HG02973 (cell line): ENCODE results near the gene FBF1.
"Not testable (repeated sequence)": the region's sequence is repeated elsewhere in the genome, so short reads cannot be mapped to it uniquely, and the experiment has no call there.

Experiments
- ATAC-seq: cut with Tn5 transposase; IDR thresholded peaks from one replicate; pipeline ENCODE4 v1.9.1; 2021; ENCODE audit warnings: moderate library complexity; ENCODE audit not compliant: unreplicated experiment

Gene FBF1, protein sequence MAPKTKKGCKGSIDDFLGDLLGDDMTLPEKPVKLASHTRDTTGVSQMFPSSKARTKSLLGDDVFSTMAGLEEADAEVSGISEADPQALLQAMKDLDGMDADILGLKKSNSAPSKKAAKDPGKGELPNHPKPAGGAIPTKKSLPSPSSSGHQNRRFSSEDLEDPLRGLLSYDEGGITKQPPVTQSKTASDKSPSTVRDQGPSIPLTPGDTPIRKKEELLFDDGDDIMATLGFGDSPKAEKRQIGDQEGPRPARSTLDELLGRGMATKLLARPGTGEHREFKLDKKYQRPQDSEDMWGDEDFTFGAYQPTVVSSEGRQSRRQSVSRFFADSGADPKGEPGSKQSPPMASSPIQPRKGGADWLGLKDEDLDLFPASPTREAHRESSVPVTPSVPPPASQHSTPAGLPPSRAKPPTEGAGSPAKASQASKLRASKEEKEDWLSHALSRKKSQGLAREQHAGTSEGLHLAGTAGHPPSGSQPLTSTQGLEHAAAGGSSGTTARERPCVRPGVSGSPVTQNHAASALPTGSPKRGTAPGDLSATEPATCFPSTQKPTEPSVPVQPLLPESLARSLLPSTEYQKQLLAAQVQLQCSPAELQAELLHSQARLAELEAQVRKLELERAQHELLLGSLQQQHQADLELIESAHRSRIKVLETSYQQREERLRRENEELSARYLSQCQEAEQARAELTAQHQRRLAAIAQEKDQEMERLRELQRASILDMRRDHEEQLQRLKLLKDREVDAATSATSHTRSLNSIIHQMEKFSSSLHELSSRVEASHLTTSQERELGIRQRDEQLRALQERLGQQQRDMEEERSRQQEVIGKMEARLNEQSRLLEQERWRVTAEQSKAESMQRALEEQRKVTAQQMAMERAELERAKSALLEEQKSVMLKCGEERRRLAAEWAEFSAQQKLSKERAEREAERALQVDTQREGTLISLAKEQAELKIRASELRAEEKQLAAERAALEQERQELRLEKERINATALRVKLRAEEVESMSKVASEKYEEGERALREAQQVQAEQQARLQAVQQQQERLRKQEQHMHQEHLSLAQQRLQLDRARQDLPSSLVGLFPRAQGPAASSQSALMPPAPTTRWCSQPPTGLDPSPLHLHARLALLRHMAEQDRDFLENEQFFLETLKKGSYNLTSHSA

DNA sequence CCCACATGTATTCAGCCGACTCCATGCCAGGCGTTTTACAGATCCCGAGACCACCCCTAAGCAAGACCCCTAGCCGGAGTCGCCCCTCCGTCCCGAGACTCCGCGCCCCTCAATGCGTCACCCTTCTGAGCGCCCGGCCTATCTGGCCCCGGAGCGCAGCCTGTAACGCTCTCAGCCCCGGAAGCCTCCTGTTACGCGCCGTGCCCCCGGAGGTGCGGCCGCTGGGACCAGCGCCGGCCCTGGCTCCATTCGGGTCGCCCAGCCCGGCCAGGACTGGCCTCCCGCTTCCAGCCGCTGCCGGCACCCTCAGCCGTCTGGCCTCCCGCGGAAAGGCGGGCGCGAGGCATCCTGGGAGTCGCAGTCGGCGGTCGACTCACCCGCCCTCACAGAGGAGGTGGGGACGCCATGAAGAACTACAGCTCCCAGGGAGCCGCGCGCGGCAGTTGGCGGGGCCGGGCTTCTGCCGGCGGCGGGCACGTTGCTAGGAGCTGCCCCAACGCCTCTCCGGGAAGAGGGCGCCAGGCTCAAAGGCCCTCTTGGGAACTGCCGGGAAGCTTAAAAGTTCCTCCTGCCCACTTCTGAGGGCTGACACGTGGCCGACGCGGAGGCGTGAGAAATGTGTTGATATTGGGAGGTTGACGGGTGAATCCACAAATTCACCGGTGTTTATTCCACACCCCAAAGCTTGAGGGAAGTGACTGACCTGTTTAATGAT, at the start of gene FBF1:
Gene FBF1, minus strand, starts transcription at position 316 of the 715 bp plus-strand sequence. CDS start 2,893 bp downstream, outside the sequence.
- ATAC-seq: peak; percentile 86

DNA sequence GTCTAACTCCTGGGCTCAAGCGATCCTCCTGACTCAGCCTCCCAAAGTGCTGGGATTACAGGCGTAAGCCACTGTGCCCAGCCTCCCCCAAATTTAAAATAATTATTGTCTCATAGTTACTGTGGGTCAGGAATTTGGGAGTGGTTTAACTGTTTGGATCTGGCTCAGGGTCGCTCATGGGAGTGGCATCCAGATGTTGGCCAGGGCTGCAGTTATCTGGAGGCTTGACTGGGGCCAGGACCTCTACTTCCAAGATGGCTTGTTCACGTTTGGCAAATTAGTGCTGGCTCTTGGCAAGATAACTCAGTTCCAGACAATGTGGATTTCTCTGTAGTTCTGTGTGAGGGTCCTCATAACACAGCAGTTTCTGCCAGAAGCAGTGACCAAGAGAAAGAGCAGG, 46.2 kb upstream of the FBF1 start:
- no peak for ATAC-seq

DNA sequence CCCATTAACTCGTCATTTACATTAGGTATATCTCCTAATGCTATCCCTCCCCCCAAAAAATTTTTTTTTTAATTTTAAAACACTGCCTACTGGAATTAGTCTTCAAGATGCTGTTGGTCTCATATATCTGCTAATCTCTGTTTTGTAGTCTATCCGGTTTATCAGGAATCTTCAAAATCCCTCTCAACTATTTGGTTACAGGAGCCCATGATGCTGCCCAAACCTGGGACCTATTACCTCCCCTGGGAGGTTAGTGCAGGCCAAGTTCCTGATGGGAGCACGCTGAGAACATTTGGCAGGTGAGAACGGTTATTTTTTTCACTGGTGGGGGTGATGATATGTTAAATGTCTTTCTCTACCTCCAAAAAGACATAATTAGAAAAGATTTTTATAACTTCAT, 45.1 kb upstream of the FBF1 start:
- ATAC-seq: no peak

DNA sequence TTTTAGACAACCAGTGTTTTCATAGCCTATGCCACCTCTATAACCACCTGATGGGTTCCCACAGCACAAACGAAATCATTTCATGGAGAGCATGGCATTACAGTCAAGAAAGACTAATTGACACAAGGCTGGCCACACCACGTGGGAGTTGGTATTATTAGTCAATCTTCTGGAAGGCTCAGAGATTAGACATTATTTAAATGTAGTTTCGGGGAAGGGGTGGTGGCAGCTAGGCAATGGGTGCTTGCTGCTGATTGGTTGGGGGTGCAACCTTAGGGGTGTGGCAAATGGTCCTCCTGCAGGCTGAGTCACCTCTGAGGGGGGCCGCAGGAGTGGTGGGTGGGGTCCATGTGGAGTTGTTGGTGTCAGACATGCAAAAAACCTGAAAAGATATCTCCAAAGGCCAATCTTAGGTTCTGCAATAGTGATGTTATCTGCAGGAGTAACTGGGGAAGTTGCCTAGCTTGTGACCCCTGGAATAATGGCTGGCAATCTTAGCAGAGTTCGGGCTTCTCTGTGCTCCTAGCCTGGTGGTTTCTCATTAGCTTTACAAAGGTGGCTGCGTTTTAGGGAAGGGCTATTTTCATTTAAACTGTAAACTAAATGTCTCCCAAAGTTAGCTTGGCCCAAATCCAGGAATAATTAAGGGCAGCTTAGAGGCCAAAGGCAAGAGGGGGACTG, 42.8 kb upstream of the FBF1 start:
- no peak for ATAC-seq

DNA sequence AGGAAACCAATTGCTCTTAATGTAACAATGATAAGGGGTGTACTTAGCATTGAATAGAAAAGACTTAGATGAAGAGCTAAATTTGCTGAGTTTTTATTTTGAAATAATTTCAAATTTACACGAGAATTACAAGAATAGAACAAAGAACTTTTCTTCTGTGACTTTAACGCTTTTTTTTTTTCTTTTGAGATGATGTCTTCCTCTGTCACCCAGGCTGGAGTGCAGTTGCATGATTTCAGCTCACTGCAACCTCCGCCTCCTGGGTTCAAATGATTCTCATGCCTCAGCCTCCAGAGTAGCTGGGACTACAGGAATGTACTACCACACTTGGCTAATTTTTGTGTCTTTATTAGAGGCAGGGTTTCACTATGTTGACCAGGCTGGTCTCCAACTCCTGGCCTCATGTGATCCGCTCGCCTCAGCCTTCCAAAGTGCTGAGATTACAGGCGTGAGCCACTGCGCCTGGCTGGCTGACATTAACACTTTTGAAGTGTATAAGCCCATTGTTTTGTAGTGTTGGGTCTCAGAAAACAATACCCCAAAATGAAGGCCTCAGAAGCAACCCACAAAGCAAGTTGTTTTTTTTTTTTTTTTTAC, 40.3 kb upstream of the FBF1 start:
- no peak for ATAC-seq

DNA sequence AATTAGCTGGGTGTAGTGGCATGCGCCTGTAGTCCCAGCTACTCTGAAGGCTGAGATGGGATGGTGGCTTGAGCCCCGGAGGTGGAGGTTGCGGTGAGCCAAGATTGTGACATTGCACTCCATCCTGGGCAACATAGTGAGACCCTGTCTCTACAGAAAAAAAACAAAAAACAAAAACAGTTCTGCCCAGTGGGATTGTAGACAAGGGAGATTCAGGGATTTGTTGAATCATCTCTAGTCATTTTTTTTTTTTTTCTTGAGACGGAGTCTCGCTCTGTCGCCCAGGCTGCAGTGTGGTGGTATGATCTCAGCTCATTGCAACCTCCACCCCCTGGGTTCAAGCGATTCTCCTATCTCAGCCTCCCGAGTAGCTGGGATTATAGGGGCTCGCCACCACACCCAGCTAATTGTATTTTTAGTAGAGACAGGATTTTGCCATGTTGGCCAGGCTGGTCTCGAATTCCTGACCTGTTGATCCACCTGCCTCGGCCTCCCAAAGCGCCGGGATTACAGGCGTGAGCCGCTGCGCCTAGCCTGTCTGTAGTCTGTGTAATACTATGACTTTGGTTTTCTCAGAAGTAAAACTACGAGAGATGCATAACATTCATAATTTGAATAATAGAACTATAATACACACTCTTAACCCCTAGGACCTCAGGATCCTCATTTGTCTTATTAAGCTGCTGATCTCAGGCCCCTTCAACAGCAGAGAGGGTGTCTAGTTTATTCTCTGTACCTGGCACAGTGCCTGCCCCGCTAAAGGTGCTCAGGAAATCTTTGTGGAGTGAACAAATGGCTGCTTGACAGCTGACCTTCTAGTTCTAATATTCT, 39.6 kb upstream of the FBF1 start:
- no peak for ATAC-seq

DNA sequence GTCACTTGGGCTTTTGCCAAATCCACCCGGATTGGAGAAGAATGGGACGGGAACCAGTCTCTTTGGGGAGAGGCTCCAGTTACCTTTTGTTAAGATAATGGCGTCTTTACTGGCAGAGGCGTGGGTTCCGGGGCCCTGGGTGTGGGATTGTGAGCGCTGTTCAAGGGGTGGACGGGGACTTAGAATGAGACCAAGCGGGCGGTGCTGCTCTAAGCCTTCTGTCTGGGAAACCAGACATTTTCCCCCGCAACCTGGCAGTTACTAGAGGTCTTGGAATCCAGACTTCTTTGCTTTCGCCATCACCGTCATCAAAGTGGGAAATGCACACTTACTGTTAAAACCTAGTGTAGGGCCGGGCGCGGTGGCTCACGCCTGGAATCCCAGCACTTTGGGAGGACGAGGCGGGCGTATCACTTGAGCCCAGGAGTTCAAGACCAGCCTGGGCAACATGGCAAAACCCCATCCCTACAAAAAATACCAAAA, 38.9 kb upstream of the FBF1 start:
- no peak for ATAC-seq

DNA sequence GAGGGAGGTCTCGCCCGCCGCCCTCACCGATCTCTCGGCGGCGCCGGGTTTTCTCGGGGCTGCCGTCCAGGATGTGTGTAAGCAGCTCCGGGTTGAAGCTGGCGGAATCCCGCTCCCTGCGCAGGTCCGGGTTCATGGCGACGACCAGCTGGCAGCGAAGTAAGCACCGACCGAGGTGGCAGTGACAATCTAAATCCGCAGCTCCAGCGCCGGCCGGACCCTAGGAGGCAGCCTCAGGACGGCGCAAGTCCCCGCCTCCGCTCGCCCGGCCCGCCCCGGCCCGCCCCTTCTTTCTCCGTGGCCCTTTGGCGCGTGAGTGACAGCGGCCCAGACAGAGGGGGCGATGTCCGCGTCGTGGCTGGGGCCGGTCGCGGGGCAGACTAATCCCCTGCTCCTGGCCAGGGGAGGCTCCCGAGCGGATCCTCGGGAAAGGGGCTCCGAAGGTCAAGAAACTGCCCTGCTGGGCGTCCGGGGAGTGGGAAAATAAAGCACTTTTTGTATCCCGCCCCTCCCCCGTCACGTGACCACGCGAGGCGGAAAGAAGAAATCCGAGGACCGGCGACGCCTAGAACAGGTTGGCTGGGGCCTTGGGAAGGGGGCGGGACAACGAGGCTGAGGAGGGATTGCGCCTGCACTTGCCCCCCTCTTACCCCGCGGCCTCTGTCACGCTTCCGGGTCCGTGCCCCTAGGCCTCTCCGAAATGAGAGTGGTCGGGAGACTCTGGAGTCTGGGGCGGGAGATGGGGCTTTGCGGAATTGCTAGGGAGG, 38.3 kb upstream of the FBF1 start, which contains the start of the genes ACOX1 and TEN1:
Gene ACOX1, minus strand, starts transcription at position 229 of the 767 bp plus-strand sequence. Its CDS starts 93 bp downstream, at position 136.
Gene TEN1, plus strand, starts transcription at position 303 of the 767 bp plus-strand sequence. CDS start 6,953 bp downstream, outside the sequence.
- peak; percentile 86 for ATAC-seq

DNA sequence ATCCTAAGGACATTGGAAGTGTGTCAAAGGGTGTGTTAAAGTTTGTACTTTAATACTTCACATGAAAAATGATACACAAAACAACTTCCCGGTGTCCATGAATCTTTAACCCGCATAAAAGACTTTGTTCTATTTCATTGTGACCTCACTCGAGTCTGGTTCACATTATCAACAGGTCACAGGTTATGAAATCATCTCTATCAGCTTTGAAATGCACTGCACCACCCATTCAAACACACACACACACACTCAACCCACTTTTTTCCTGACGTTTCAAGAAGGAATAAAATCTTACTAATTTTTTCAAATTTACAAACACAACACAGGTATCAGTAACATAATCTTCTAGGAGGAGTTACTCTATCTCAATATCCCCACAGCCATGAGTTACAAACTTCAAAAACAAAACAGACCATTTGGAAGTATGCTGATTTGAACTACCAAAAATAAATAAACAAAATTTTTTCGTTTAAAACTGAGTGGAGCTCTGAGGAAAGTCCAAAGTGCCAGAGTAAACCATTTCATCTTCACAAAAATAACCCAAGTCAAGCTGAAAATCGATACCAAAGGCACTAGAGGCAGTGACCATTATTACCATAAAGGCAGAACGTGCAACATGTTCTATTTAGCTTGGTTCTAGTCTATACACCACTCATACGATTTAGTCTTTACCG, 35.5 kb upstream of the FBF1 start:
- no peak for ATAC-seq

DNA sequence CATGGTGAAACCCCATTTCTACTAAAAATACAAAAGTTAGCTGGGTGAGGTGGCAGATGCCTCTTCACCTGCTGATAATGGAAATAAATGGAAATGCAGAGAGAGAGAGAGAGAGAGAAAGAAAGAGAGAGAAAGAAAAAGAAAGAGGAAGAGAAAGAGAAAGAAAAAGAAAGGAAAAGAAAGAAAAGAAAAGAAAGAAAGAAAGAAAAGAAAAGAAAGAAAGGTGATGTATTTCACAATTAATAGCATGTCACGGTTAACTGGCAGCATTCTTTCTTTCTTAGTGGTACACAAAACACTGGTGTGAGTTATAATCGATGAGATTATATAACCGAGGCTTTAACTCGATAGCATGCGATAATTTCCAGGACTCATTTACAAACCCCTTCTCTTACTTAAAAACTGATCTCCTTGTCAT, 34.9 kb upstream of the FBF1 start:
- ATAC-seq: no peak

DNA sequence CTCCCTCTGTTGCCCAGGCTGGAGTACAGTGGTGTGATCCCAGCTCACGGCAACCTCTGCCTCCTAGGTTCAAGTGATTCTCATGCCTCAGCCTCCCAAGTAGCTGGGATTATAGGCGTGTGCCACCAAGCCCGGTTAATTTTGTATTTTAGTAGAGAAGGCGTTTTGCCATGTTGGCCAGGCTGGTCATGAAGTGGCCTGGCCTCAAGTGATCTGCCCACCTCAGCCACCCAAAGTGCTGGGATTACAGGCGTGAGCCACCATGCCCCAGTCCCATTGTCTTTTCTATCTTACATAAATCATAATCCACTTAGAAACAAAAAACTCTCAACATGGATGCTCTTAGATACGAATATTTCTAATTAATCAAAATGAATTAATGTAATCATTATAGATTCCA, 34.3 kb upstream of the FBF1 start:
- not testable (repeated sequence) for ATAC-seq

DNA sequence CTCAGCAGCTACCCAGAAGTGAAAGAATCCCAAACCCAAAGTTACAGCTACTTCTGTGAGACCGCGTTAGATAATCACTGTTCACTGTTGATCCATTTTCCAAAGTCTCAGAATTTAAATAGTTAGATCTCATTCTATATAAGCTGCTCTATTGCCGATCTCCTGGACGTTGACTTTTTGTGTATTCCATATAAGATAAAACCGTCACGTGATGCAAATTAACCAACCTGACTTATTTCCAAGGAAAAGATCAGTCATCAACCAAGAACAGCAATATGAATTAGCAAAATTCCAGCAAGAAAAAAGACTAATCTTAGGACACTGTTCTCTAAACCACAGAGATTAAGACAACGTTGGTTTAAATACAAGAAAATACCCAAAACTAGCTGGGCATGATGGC, 29.8 kb upstream of the FBF1 start:
- no peak for ATAC-seq

DNA sequence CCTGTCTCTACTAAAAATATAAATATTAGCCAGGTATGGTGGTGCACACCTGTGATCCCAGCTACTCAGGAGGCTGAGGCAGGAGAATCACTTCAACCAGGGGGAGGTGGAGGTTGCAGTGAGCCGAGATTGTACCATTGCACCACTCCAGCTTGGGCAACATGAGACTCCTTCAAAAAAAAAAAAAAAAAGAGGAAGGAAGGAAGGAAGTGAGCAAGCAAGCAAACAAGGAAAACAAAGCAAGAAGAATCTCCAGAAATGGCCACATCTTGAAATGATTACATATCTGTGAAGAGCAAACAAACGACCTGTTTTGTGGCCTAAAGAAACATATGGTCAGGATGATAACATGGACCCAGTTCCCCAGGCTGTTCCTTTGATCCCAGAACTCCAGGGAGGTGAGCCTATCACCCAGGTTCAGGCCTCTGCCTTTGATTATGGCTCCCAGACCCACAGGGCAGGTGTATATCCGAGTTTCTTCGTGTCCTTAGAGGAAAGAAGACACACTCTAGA, 29.2 kb upstream of the FBF1 start:
- ATAC-seq: no peak

DNA sequence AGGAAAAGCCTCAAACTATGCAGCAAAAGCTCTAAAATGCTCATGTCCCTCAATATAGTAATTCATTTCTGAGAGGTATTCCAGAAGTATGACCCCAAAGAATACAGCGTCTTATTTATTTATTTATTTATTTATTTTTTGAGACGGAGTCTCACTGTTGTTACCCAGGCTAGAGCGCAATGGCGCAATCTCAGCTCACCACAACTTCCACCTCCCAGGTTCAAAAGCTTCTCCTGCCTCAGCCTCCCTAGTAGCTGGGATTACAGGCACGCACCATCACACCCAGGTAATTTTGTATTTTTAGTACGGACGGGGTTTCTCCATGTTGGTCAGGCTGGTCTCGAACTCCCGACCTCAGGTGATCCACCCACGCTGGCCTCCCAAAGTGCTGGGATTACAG, 28.2 kb upstream of the FBF1 start:
- not testable (repeated sequence) for ATAC-seq

DNA sequence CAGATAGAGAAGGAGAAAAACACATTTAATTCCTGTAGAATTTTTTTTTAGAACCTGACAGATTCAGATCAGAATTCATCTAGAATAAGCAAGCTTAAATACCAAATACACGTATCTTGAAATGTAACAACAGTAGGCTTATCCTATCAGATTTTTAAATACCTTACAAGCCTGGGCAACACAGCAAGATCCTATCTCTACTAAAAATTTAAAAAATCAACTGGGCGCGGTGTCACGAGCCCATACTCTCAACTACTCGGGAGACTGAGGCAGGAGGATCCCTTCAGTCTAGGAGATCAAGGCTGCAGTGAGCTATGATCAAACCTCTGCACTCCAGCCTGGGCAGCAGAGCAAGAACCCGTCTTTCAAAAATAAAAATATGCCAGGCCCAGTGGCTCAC, 24.6 kb upstream of the FBF1 start:
- no peak for ATAC-seq

DNA sequence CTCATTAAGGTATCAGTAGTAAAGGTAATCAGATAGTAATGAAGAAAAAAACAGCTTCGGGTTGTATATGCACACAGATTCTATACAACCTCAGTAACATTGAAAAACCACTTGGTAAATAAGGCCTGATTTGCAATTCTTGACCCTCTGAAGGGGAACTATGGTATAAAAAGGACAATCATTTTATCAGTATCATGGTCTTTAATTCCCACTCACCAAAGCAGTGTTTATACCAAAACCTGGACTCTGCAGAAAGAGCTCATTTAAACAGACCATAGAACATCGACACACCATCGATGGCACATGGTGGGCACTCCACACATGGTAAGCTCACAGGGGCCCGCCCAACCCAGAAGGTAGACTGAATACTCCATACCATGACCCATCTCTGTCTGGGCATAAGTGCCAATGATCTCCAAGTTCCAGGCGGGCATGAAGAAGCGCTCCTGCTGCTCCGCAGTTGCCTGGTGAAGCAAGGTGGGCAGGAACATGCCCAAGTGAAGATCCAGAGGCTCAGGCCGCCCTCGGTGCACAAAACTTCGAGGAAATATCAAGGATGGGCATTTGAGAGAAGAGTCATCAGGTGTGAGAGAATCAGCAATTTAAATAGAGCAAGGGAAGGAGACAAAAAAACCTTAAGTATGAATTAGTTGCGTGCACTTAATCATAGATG, 19.1 kb upstream of the FBF1 start:
- no peak for ATAC-seq
